Calu3 (cell line): Measurements from ENCODE around the gene OTOG. TPM values are rescaled to one million over a fixed set of nuclear protein-coding genes. Genes with fewer than 3 reads are reported as not detected.

ENCODE experiments used
- BruUV-seq: library from RNA; stranded (reverse); fragments of 400-500 nt; replicated peaks from 2 replicates; lab custom pipeline; 2021; lab: Mats Ljungman, UMichigan
- CTCF ChIA-PET: fragments of 300-600 bp; sonication (Branson Sonifier 250); formaldehyde crosslinking; loops from one replicate; lab custom pipeline; 2022; ENCODE audit warnings: antibody characterized with exemption; lab: Charles Lee
- DNase-seq: peaks from one replicate; pipeline ENCODE4 v3.0.0; 2022
- H3K27ac Mint-ChIP-seq: one replicate; pipeline ENCODE4 v1.8.0; 2022; ENCODE audit warnings: mixed read lengths; ENCODE audit not compliant: unreplicated experiment
- H3K27me3 Mint-ChIP-seq: one replicate; pipeline ENCODE4 v1.8.0; 2022; ENCODE audit warnings: mixed read lengths; ENCODE audit not compliant: unreplicated experiment
- H3K36me3 Mint-ChIP-seq: one replicate; pipeline ENCODE4 v1.8.0; 2022; ENCODE audit warnings: mild to moderate bottlenecking, moderate library complexity, mixed read lengths; ENCODE audit not compliant: insufficient read depth, unreplicated experiment
- H3K4me1 Mint-ChIP-seq: one replicate; pipeline ENCODE4 v1.8.0; 2022; ENCODE audit warnings: mild to moderate bottlenecking, low read depth, mixed read lengths; ENCODE audit not compliant: unreplicated experiment
- H3K4me3 Mint-ChIP-seq: one replicate; pipeline ENCODE4 v1.8.0; 2022; ENCODE audit warnings: mild to moderate bottlenecking, low read depth, moderate library complexity, mixed read lengths; ENCODE audit not compliant: unreplicated experiment
- H3K9me3 Mint-ChIP-seq: one replicate; pipeline ENCODE4 v1.8.0; 2022; ENCODE audit warnings: low read depth, mixed read lengths; ENCODE audit not compliant: unreplicated experiment
- CTCF ChIP-seq: fragments of 200-600 bp; IDR thresholded peaks from one replicate; pipeline ENCODE4 v1.8.0; 2022; ENCODE audit warnings: antibody characterized with exemption; ENCODE audit not compliant: unreplicated experiment
- intact Hi-C: fragments of 100-400 bp; cut with micrococcal nuclease; formaldehyde crosslinking; loops from one replicate; pipeline ENCODE4 v1.10.0; 2022; ENCODE audit not compliant: unreplicated experiment
- total RNA-seq: library from RNA; stranded (reverse); gene quantifications from 2 replicates; pipeline ENCODE4 v1.2.3, GENCODE V29; 2022

Gene OTOG
- total RNA-seq, 1 experiment from 2014 or later, result not detected

GRCh38 chr11:17542249-17542648 lies 4.8 kb upstream of the OTOG start:
- peak; percentile 51 for DNase-seq
- H3K9me3 Mint-ChIP-seq, result peaks cover 2% of the 10 kb centered on the region
- peaks cover 17% of the 10 kb centered on the region for H3K27me3 Mint-ChIP-seq
- H3K4me1 Mint-ChIP-seq, result peaks cover 43% of the 10 kb centered on the region
- peaks cover 12% of the 10 kb centered on the region for H3K36me3 Mint-ChIP-seq
- CTCF ChIA-PET, result interaction anchor here (1.9 kb wide), 1 partner anchor 14 kb away, joined by 6 read pairs; no protein-coding TSS in a partner anchor
- intact Hi-C loops, result no loop called here
- TF ChIP-seq CTCF, result no peak
- peak overlapping the region; percentile 70 for H3K4me3 Mint-ChIP-seq
- peak overlapping the region; percentile 56 for H3K27ac Mint-ChIP-seq
- BruUV-seq, result no TSS peak

GRCh38 chr11:17543041-17543440 lies 4.0 kb upstream of the OTOG start:
- no peak for DNase-seq
- CTCF ChIA-PET, result interaction anchor here (1.0 to 1.9 kb wide), 3 partner anchors 11 to 17 kb away, joined by 3 to 6 read pairs (median 3); no protein-coding TSS in a partner anchor
- H3K27me3 Mint-ChIP-seq, result peaks cover 25% of the 10 kb centered on the region
- peaks cover 12% of the 10 kb centered on the region for H3K36me3 Mint-ChIP-seq
- BruUV-seq, result no TSS peak
- peak overlapping the region; percentile 56 for H3K27ac Mint-ChIP-seq
- TF ChIP-seq CTCF, result no peak
- H3K4me3 Mint-ChIP-seq, result peak overlapping the region; percentile 70
- intact Hi-C loops, result no loop called here
- peaks cover 42% of the 10 kb centered on the region for H3K4me1 Mint-ChIP-seq
- peaks cover 2% of the 10 kb centered on the region for H3K9me3 Mint-ChIP-seq

GRCh38 chr11:17543574-17544180 lies 3.4 kb upstream of the OTOG start:
- CTCF ChIA-PET, result interaction anchor here (0.6 to 1.9 kb wide), 5 partner anchors 12 to 191 kb away, joined by 3 to 6 read pairs (median 3); no protein-coding TSS in a partner anchor
- BruUV-seq, result TSS peak; percentile 29
- Mint-ChIP-seq H3K9me3 (peaks cover 2% of the 10 kb centered on the region), H3K4me1 (peaks cover 42% of the 10 kb centered on the region), H3K36me3 (peaks cover 12% of the 10 kb centered on the region), H3K27me3 (peaks cover 27% of the 10 kb centered on the region), H3K27ac (no peak overlapping the region), H3K4me3 (peak overlapping the region; percentile 70)
- DNase-seq, result no peak
- no peak for TF ChIP-seq CTCF
- intact Hi-C loops, result no loop called here

GRCh38 chr11:17544181-17544622 lies 2.9 kb upstream of the OTOG start, which contains the start of gene USH1C:
TSS of gene USH1C (minus strand) at chr11:17544416. CDS start at chr11:17544307, 109 bp downstream.
- intact Hi-C loops, result no loop called here
- peaks cover 32% of the 10 kb centered on the region for H3K27me3 Mint-ChIP-seq
- peak within 1 kb of the TSS; percentile 70 for H3K4me3 Mint-ChIP-seq
- peaks cover 42% of the 10 kb centered on the region for H3K4me1 Mint-ChIP-seq
- peaks cover 2% of the 10 kb centered on the region for H3K9me3 Mint-ChIP-seq
- no peak within 1 kb of the TSS for H3K27ac Mint-ChIP-seq
- TF ChIP-seq CTCF, result no peak
- peaks cover 12% of the 10 kb centered on the region for H3K36me3 Mint-ChIP-seq
- CTCF ChIA-PET, result interaction anchor here (0.6 to 1.9 kb wide), 4 partner anchors 16 to 191 kb away, joined by 3 to 6 read pairs (median 4); no protein-coding TSS in a partner anchor
- BruUV-seq, result no TSS peak
- DNase-seq, result peak; percentile 87
